H1 (cell line): ENCODE data around the gene CAPG. TPM values are rescaled to one million over a fixed set of nuclear protein-coding genes. Genes with fewer than 3 reads are reported as not detected.

ENCODE experiments used
- CBX5 ChIP-seq: fragments of 300-800, 300-1000 bp; sonication (generic); IDR thresholded peaks from 2 replicates; pipeline ENCODE4 v1.7.1; 2016; ENCODE audit warnings: antibody characterized with exemption, low read length, low read depth
- CHD1 ChIP-seq: IDR thresholded peaks from 2 replicates; pipeline ENCODE4 v1.6.1; 2012; ENCODE audit warnings: low read depth, low read length, improper control_type of control experiment
- E2F6 ChIP-seq: IDR thresholded peaks from 2 replicates; pipeline ENCODE4 v1.6.1; 2012; ENCODE audit warnings: inconsistent platforms
- MAX ChIP-seq: IDR thresholded peaks from 2 replicates; pipeline ENCODE4 v1.6.1; 2012; ENCODE audit warnings: inconsistent platforms
- RNF2 ChIP-seq: fragments of 200-900, 300-1000 bp; sonication (generic); IDR thresholded peaks from 2 replicates; pipeline ENCODE4 v1.7.1; 2016; ENCODE audit warnings: borderline replicate concordance, low read depth, mild to moderate bottlenecking, antibody characterized with exemption, low read length; ENCODE audit not compliant: poor library complexity, severe bottlenecking; ENCODE audit errors: missing control alignments
- TAF7 ChIP-seq: optimal IDR thresholded peaks from 2 replicates; pipeline ENCODE3; 2011; ENCODE audit warnings: low read depth, mild to moderate bottlenecking, inconsistent platforms, low read length, moderate library complexity, borderline replicate concordance
- TEAD4 ChIP-seq: IDR thresholded peaks from 2 replicates; pipeline ENCODE4 v1.6.1; 2012; ENCODE audit warnings: low read depth, low read length, inconsistent platforms, mixed read lengths
- YY1 ChIP-seq: IDR thresholded peaks from 2 replicates; pipeline ENCODE4 v1.6.1; 2011; ENCODE audit warnings: low read depth, mild to moderate bottlenecking, low read length
- polyA plus RNA-seq, 7 experiments: library from polyadenylated mRNA; depleted of rRNA in 3 of 7; stranded (reverse) in 5 of 7; unstranded in 2 of 7; fragments of >200 nt in 5 of 7; fragments of 200-250 nt in 2 of 7; gene quantifications; 1 replicate in 5 of 7; 2 replicates in 1 of 7; 4 replicates in 1 of 7; pipeline versions ENCODE4 v1.2.1 to v1.2.3, GENCODE V29; 2011 to 2013; ENCODE audit warnings: missing spikeins in 2 of 7, mixed read lengths in 2 of 7
- total RNA-seq: library from RNA; stranded (reverse); fragmentation: NEBNext Ultra II Directional; extraction: Animal tissue kit (Norgen Biotek cat#: 25700); gene quantifications from 2 replicates; pipeline ENCODE4 v1.2.1, GENCODE V29; 2021
- TF ChIP-seq, protein P1 (sequence below), 3 experiments: IDR thresholded peaks; 1 replicate in 2 of 3; 2 replicates in 1 of 3; pipeline versions ENCODE4 v1.5.1 to v1.6.1; 2011; ENCODE audit warnings: low read length in 3 of 3, mild to moderate bottlenecking in 3 of 3, inconsistent platforms in 2 of 3, low read depth in 1 of 3, moderate library complexity in 1 of 3; ENCODE audit not compliant: insufficient read depth in 1 of 3; ENCODE audit errors: control extremely low read depth in 1 of 3

Gene CAPG
- total and polyA plus RNA-seq, 2 of the 8 experiments (the other 6 are each of a cell fraction or from before 2014, with no cell fraction given): 80.5 to 89.0 TPM

GRCh38 chr2:85435981-85436835 is 26.0 kb upstream of the CAPG start (continued):
- no peak for TF ChIP-seq CHD1
- no peak for TF ChIP-seq E2F6
- TF ChIP-seq TEAD4: no peak
- TF ChIP-seq CBX5: no peak
- TF ChIP-seq TAF7: no peak
- TF ChIP-seq RNF2: no peak
- TF ChIP-seq MAX: peak; percentile 74
- peak; percentile 83 for TF ChIP-seq YY1
- TF ChIP-seq, protein P1, sequence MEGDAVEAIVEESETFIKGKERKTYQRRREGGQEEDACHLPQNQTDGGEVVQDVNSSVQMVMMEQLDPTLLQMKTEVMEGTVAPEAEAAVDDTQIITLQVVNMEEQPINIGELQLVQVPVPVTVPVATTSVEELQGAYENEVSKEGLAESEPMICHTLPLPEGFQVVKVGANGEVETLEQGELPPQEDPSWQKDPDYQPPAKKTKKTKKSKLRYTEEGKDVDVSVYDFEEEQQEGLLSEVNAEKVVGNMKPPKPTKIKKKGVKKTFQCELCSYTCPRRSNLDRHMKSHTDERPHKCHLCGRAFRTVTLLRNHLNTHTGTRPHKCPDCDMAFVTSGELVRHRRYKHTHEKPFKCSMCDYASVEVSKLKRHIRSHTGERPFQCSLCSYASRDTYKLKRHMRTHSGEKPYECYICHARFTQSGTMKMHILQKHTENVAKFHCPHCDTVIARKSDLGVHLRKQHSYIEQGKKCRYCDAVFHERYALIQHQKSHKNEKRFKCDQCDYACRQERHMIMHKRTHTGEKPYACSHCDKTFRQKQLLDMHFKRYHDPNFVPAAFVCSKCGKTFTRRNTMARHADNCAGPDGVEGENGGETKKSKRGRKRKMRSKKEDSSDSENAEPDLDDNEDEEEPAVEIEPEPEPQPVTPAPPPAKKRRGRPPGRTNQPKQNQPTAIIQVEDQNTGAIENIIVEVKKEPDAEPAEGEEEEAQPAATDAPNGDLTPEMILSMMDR (IDR thresholded peaks at IDR 0.05; ENCODE audit: control extremely low read depth in 1 of 3, insufficient read depth in 1 of 3, low read depth in 1 of 3, low read length in 3 of 3): peak in 2 of 3 experiments; percentile 33 to 58; a peak in 3 of 4 replicates
